ENCODE data around the gene NNAT.
"Not testable (repeated sequence)": the region's sequence is repeated elsewhere in the genome, so short reads cannot be mapped to it uniquely, and the experiment has no call there.

Gene NNAT, protein sequence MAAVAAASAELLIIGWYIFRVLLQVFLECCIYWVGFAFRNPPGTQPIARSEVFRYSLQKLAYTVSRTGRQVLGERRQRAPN

DNA sequence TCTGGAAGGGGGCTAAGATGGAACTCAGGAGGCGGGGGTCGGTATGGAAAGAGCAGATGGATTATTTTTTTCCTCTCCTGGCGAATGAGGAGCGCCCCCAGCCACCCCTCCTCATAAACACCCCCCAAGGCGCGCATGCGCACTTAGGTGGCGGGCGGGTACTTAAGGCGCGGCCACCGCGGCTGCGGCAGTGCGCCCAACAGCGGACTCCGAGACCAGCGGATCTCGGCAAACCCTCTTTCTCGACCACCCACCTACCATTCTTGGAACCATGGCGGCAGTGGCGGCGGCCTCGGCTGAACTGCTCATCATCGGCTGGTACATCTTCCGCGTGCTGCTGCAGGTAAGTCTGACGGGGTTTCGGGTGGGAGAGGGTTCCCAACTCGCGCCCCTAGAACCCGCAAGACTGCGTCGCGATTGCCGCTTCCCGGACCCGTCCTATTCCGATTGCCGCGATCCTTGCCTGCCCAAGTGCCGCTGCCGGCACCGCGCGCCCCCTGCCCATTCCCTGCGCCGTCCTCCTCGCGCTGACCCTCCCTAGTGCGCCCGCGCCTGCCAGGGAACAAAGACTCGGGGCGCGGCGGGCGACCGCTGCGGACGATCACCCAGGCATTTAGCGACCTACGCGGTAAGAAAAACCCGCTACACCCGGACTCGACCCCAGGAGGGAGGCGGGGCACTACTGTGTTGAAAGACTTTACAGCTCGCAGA, at the start of gene NNAT:
Gene NNAT, plus strand, starts transcription at position 190 of the 711 bp plus-strand sequence. Its CDS starts 82 bp downstream, at position 272.
- no peak for DNase-seq

DNA sequence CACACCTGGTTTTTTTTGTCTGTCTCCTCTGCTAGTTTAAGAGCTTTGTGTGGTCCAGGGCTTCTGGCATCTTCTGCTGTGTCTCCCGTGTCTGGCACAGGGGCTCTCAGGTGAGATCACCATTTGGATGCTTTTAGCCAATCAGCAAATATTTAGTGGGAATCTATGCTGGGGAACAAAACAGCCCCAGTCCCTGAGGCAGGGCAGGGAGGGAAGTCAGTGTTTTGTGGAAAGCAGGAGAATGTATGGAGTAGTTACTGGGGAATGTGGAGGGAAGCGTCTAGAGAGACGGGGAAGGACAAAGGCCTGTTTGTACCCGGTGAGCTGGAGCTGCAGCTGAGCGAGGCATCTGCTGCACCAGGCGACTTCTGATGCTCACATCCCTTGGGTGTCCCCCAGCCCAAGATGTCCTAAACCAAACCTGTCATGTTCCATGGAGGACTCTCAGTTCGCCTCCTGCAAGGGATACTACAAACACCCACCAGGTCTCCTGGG, 49.3 kb upstream of the NNAT start:
- DNase-seq, result no peak

DNA sequence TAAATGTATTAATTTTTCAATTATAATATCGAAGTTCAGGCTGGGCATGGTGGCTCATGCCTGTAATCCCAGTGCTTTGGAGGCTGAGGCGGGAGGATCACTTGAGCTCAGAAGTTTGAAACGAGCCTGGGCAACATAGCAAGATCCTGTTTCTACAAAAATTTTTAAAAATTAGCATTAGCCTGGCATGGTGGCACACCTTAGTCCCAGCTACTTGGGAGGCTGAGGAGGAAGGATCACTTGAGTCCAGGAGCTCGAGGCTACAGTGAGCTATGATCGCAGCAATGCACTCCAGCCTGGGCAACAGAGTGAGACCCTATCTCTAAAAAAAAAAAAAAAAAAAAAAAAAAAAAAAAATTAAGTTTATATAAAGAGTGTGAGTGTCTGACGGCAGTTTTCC, 48.6 kb upstream of the NNAT start:
- DNase-seq, result not testable (repeated sequence)

DNA sequence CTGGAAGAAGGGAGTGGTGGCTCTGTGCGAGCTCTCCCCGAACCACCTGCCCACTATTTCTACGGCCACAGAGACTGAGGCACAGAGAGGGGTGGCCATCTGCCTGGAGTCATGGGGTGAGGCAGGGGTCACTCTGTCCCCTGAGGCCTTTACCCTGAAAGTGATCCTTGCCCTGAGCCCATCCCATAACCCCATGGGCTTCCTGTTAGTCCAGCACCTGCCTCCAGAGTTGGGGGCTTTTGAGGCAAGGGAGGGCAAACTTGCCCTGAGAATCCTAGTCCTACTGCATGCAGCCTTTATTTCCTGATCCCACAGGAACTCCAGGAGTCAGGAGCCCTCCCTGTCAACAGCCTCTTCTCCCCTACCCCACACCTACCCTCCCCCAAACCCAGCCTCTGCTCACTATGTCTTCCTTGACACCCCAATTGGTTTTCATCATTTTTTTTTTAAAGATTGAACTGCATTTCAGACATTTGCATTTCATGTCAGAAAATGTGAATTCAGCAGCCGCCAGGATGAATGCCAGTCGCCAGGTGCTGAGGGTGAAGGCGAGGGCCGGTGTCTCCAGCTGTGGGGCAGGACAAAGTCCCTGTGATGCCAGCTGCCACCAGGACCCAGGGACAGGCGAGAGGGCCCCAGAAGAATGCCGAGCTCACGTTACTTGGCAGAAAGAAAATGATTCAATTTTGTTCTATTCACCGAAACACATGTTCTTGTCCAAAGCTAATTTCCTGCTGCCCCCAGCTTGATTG, 47.6 kb upstream of the NNAT start:
- DNase-seq, result no peak

DNA sequence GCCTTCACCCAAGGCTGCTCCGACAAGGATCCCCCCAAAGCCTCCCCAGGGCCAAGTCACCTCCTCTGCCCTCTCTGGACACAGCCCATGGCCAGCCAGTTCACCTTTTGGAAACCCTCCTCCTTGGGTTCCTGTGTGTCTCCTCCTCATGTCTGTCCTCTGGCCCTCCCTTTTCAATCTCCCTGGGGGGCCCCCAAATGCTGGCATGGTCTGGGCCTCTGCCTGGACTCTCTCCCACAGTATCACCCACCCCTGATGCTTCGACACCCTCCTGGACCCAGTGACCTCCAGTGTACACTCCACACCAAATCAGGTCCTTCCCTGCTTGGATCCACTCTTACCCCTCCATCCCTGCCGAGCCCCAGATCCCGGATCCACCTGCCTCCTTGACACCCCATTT, 46.7 kb upstream of the NNAT start:
- no peak for DNase-seq

DNA sequence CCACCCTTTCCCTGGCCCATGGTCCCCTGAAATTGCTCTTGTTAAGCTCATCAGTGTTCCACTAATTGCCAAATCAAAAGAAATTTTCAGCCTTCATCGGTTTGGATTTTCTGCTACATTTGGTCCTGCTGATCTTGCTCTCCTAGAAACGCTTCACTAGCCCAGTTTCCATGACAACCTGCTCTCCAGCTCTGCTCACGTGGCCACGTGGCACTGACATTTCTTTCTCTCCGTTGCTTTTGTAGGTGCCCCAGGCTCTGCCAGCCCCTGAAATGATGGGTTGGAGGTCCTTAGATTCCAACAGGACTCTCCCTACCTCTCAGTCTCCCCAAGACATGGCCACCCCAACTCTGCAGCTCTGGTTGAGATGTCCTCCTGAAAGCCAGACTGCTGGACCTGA, 45.8 kb upstream of the NNAT start:
- no peak for DNase-seq

DNA sequence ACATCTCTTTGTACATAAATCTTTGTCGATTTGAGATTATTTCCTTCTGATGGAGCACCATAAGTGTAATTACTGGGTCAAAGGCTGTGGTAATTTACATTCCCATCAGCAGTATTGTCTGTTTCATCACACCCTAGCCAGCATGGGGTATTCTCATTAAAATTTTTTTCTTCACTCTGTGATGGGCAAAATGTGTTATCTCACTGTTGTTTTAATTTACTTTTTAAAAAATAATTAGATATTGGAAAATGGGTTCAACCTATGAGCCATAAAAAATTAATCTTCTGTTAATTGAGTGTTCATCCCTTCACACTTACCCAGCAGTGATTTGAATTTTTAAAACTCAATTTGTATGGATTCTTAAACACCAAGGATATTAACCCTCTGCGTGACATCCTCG, 44.0 kb upstream of the NNAT start:
- DNase-seq, result no peak

DNA sequence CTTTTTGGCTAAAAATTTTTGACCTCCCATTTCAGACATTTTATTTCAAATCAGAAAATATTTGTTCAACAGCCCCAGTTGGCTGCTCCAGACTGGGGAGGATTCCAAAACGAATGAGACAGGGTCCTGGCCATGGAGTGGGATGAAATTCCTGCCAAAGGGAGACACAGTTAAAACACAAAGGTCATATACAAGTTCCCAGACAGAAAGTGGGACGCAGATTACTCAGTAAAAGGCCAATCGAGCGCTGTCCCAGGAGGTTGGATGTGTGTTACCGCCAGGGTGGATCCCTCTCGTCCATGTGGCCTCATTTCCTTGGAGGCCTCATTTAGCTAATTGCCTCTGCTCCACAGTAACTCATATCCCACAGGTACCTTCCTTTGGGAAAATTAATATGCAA, 41.8 kb upstream of the NNAT start:
- no peak for DNase-seq

DNA sequence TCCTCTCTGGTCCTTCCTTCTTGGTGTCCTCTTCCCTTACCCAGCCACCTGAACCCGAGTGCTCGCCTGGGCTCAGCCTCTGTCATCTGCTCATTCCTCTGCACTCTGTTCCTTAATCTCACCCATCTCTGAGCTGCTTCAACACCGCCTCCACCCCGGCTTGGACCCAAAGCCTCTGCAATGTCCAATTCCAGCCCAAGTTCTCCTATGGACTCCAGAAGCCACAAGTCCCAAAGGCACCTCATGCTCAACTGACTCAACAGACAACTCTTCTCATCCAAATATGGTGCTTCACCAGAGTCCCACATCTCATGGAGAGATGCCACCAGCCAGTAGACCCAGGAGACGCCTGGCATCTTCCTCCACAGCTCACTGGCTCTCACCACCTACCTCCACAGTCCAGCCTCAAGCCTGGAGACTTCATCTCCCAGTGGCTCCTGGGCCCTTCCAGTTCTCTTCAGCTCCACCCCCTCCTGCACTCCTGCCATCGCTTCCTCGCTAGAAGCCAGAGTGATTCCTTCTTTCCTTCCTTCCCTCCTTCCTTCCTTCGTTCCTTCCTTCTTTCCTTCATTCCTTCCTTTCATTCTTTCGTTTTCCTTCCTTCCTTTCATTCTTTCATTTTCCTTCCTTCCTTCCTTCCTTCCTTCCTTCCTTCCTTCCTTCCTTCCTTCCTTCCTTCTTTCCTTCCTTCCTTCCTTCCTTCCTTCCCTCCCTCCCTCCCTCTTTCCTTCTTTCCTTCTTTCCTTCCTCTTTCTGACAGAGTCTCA, 40.9 kb upstream of the NNAT start:
- no peak for DNase-seq

DNA sequence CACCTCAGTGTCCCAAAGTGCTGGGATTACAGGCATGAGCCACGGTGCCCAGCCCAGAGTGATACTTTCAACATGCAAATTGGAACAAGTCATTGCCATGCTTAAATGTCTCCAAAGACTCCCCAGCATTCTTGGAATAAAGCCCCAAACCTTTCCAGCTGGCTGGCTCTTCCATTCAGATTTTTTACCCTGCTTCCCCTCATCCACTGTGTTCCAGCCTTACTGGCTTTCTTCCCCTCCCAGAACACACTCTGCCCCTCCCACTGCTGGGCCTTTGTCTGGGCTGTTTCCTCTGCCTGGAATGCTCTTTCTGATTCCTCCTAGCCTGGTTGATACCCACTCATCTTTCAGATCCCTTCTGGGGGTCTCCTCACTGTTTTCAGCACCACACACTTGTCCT, 40.1 kb upstream of the NNAT start:
- DNase-seq, result no peak

DNA sequence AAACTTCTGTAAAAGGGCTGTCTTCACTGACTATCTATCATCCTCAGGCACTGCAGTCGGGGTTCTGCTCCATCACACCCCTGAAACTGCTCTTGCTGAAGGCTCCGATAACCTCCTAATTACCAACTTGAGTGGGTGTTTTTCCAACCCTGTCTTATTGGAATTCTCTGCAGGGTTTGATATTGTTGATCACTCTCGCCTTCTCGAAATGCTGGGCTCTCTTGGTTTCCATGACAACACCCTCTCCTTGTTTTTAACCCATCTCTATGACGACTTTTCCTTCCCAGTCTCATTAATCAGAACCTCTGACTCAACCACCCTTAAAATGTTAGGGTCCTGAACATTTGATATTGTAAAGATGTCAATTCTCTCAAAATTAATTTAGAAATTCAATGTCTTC, 39.4 kb upstream of the NNAT start:
- DNase-seq, result no peak

DNA sequence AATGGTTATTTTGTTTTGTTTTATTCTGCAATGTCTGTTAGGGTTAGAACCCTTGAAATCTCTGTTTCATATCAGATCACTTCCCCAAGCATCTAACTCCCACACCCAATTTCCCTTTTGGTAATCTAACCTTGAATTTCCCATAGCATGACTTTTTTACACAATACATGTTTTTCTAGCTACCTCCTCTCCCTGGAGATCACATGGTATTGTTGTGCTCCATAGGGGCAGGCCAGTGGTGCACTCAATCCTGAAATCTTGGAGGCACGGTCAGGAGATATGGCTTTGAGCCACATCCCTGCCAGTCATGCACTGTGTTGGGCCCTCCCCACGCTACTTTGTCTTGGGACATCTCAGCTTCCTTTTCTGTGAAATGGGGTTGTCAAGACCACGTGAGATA, 36.7 kb upstream of the NNAT start:
- DNase-seq, result no peak

DNA sequence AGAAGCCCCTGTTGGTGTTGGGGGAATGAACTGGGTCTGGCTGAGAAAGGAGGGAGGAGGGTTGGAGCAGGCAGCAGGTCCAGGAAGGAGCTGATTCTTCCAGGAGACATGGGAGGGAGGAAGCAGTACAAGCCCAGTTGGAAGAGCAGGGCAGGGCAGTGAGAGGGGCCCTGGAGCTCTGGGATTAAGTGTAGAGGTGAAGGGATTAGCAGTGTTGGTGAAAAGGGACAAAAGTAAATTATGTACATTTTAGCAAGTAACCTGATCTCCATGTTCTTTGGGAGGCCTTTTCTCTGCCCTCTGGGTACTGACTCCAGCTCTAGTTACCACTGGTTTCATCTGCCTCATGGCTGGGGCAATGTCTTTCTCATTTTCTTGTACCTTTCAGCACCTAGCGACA, 34.8 kb upstream of the NNAT start:
- not testable (repeated sequence) for DNase-seq

DNA sequence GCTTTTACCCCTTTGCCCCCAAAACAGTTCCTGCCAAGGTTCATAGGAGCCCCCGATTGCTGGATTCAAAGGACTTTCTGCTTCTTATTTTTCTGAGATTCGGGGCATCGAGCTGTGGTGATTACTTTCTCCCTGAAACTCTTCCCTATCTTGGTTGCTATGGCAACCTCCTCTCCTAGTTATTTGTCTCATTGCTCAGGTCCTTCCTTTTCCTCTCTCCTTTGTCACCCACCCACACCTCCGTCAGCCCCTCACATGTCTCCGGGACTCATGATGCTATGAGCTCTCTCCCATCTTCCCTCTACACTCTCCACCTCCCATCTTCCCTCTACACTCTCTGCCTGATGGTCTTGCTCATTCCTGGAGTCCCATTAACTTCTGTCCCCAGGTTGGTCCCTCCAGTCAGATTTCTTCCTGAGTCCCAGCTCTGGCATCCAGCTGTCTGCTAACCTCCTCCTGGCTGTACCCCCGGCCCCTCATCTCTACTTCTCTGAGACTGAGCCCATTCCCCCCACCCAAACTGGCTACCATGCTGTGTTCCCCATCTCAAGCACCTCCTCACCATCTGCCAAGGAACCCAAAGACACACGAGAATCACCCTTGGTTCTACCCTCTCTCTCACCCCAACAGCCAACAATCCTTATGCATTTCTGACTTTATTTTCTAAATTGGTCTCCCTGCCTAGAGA, 30.2 kb upstream of the NNAT start:
- no peak for DNase-seq

DNA sequence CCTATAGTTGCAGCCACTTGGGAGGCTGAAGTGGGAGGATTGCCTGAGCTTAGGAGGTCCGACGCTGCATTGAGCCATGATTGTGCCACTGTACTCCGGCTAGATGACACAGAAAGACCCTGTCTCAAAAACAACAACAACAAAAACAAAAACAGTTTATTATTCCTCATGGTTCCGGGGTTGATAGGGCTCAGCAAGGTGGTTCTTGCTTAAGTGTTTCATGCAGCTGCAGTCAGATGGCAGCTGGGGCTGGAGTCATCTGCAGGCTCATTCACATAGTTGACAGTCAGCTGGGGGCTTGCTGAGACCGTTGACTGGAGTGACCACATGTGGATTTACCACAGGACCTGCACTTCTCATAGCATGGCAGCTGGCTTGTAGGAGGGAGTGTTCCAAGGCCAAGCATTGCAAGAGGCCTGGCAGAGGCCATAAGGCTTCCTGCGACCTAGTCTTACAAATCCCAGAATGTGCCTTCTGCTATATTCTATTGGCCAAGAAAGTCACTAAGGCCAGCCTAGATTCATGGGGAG, 28.9 kb upstream of the NNAT start:
- DNase-seq, result no peak

DNA sequence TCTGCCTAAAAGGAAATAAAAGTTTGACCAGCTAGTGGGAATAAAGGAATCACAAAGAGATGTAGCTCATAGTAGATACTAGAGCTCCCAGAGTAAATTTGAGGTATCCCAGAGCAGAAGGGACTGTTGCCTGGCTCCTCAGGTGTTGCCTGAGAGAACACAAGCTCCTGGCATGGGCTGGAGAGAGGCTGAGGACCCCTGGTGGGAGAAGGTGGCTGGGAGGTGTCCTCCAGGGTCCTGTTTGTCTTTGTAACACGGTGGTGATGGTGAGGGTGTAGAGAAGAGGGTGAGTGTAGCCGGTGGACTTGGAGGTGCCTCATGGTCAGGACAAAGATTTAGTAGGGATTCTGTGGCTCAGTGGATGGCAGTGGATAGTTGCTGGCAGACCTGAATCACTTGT, 28.1 kb upstream of the NNAT start:
- no peak for DNase-seq

DNA sequence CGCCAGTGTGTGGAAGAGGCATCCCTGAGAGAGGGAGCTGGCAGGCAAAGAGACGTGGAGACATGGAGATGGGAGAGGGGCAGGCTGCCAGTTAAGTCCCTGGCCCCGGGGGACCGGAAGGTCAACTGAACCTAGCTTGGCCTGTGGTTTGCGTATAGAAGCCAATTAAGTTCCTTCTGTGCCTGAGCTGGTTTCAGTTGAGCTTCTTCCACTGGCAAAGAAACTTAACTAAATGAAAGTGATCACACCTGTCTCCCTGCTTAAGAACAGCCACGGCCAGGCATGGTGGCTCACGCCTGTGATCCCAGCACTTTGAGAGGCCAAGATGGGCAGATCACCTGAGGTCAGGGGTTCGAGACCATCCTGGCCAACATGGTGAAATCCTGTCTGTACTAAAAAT, 26.7 kb upstream of the NNAT start:
- no peak for DNase-seq

DNA sequence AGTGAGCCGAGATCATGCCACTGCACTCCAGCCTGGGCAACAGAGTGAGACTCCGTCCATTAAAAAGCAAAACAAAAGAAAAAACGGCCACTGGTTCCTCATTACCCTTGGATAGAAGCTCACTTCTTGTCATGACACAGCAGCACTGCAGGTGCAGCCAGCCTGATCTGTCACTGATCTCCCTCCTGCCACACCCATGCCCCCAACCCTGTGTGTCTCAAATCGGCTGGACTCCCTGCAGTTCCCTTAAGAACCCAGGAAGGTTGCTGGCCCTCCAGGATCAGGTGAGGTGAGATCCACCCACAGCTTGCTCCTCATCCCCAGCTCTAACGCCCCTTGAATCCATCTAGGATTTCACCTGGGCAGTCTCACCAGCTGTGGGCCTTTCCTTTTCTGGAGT, 26.3 kb upstream of the NNAT start:
- DNase-seq, result no peak

DNA sequence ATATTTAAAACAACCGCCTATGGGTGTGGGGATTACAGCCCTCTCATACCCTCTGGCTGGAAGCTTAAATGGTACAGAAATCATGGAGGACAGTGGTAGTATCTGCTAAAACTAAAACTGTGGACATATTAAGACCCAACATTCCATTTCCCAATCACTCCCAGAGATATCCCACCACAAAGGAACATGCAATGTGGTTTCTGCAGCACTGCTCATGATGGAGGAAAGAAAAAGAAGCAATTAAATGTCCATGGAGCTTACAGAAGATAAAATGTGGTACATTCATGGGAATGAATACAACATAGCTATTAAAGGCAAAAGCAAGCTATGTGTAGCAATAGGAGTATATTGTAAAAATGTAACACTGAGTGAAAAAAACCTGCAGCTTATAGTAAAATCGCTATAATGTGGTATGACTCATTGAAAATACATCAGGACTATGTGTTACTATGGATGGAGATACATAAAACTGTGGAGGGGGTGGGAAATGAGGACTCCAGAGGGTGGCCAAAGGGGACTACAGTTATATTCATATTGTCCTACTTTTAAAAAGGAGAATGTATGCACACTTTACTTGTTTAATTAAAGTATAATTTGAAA, 22.9 kb upstream of the NNAT start:
- no peak for DNase-seq

DNA sequence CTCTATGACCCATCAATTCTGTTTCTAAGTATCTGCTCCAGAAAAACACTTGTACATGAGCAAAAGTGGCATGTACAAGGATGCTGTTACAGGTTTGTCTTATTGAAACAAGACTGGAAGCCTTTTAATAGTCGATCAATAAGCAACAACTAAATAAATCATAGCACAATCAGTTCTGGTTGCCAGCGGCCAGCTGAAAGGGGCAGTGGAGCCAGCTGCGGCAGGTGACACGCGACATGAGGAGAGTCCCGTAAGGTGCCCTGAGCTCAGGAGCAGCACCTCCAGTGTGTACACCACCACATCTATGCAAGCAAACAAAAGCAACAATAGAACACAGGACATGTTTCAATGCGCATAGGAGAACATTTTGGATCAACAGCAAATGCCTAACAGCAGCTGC, 20.7 kb upstream of the NNAT start:
- DNase-seq, result peak; percentile 82

DNA sequence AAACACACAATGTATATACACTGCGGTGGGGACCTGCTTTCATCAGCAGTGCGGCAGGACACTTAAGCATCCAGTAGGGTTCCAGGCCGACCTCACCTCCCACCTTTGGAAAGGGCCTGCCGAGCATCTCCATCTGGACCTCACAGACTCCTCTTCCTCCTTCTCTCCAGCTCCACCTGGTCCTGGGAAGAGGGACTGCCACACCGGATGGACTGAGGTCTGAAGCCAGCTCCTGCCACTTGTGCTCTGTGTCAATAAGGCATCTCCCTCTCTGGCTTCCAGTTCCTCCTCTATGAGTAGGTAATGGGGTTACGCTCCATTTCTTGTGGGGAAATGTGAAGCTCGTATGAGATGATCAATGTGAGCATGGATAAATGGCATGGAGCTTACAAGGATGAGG, 19.1 kb upstream of the NNAT start:
- peak; percentile 93 for DNase-seq

DNA sequence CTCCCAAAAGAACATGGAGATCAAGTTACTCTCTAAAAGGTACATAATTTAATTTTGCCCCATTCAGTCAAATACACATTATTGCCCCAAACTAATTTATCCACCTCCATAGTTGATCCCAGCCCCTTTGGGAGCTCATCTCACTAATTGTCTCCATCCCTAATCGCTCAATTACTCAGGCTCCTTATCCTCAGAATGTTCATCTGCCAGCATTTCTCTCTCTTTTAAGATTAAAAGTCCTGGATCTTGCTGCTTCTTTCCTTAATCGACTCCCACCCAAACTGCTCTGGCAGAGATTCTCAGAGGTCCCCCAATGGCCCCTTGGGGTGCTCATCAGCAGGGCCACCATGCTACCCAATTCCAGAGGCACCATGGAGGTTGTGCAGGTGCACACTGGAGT, 18.4 kb upstream of the NNAT start:
- DNase-seq, result no peak

Data from NCI-H1092 treated with DMSO at 0.1 percent for 48 hours (cell line).